ENCODE results near the gene CD68. TPM values are rescaled to one million over a fixed set of nuclear protein-coding genes. Genes with fewer than 3 reads are reported as not detected.

The CD68 gene
- total RNA-seq: 100 to 1,000 TPM; 111 to 158 TPM
- long read RNA-seq, donor 1, transcript CD68-202 (6 exons, 1,771 nt): minor isoform, 5 of 77 reads
- long read RNA-seq, donor 1, transcript CD68-201 (6 exons, 1,878 nt): major isoform, 50 of 77 reads
- long read RNA-seq, donor 1, partial matches to known transcripts: 17 of 77 reads
- long read RNA-seq, donor 1, other reads (novel, unspliced or antisense): 5 of 77 reads
- long read RNA-seq, donor 2, transcript CD68-202 (6 exons, 1,771 nt): minor isoform, 32 of 358 reads
- long read RNA-seq, donor 2, transcript CD68-201 (6 exons, 1,878 nt): major isoform, 267 of 358 reads
- long read RNA-seq, donor 2, partial matches to known transcripts: 48 of 358 reads
- long read RNA-seq, donor 2, other reads (novel, unspliced or antisense): 11 of 358 reads

GRCh38 chr17:7579001-7579833, at the start of gene CD68:
Gene CD68, plus strand, starts transcription at chr17:7579638. Its CDS starts 40 bp downstream, at chr17:7579678.
- peak; percentile 92 for DNase-seq (ENCODE audit: low spot score)
- intact Hi-C loops (cut with DNase I): loop anchor here in 1 of 2 donors (10.0 kb wide), 1 partner anchor 1366 kb away; no protein-coding TSS in a partner anchor

GRCh38 chr17:7530023-7530900, 49.2 kb upstream of the CD68 start:
- no peak for DNase-seq (ENCODE audit: low spot score)
- intact Hi-C loops (cut with DNase I): no loop called here

GRCh38 chr17:7538050-7538449, 41.4 kb upstream of the CD68 start:
- DNase-seq (ENCODE audit: low spot score): no peak
- intact Hi-C loops (cut with DNase I): no loop called here

GRCh38 chr17:7538891-7539545, 40.4 kb upstream of the CD68 start:
- intact Hi-C loops (cut with DNase I): no loop called here
- no peak for DNase-seq (ENCODE audit: low spot score)

GRCh38 chr17:7541074-7541621, 38.3 kb upstream of the CD68 start:
- no peak for DNase-seq (ENCODE audit: low spot score)

GRCh38 chr17:7544911-7545310, 34.5 kb upstream of the CD68 start:
- DNase-seq (ENCODE audit: low spot score): no peak
- intact Hi-C loops (cut with DNase I): loop anchor here in 1 of 2 donors (5.0 kb wide), 1 partner anchor 43 kb away; no protein-coding TSS in a partner anchor

More at GRCh38 chr17:7541074-7541621, 38.3 kb upstream of the CD68 start:
- intact Hi-C loops (cut with DNase I): loop anchor here in 1 of 2 donors (5.0 kb wide), 1 partner anchor 39 kb away; no protein-coding TSS in a partner anchor

- intact Hi-C loops (cut with DNase I): no loop called here
- peak; percentile 91 for DNase-seq (ENCODE audit: low spot score)
Measured at GRCh38 chr17:7548585-7549400, 30.6 kb upstream of the CD68 start, which contains the start of gene TNFSF12. Gene TNFSF12, plus strand, starts transcription at chr17:7549058. Its CDS starts 96 bp downstream, at chr17:7549154.

GRCh38 chr17:7549401-7550055, 29.9 kb upstream of the CD68 start:
- intact Hi-C loops (cut with DNase I): no loop called here
- DNase-seq (ENCODE audit: low spot score): no peak

- no peak for DNase-seq (ENCODE audit: low spot score)
- intact Hi-C loops (cut with DNase I): no loop called here
Measured at GRCh38 chr17:7550344-7550743, 29.1 kb upstream of the CD68 start.

GRCh38 chr17:7551396-7551795, 28.0 kb upstream of the CD68 start:
- no peak for DNase-seq (ENCODE audit: low spot score)
- intact Hi-C loops (cut with DNase I): no loop called here

- DNase-seq (ENCODE audit: low spot score): no peak
- intact Hi-C loops (cut with DNase I): no loop called here
Measured at GRCh38 chr17:7552621-7553051, 26.8 kb upstream of the CD68 start.

- intact Hi-C loops (cut with DNase I): no loop called here
- DNase-seq (ENCODE audit: low spot score): no peak
Measured at GRCh38 chr17:7553356-7553755, 26.1 kb upstream of the CD68 start.

GRCh38 chr17:7555320-7555948, 24.0 kb upstream of the CD68 start:
- DNase-seq (ENCODE audit: low spot score): no peak
- intact Hi-C loops (cut with DNase I): no loop called here

GRCh38 chr17:7556627-7557026, 22.8 kb upstream of the CD68 start:
- intact Hi-C loops (cut with DNase I): no loop called here
- no peak for DNase-seq (ENCODE audit: low spot score)

GRCh38 chr17:7557147-7557764, 22.2 kb upstream of the CD68 start:
- no peak for DNase-seq (ENCODE audit: low spot score)
- intact Hi-C loops (cut with DNase I): no loop called here
